Measurements from ENCODE around the gene COL4A1. TPM values are rescaled to one million over a fixed set of nuclear protein-coding genes. Genes with fewer than 3 reads are reported as not detected.

COL4A1 gene
- not detected for polyA plus RNA-seq (ENCODE audit: low read depth in 6 of 6)

GRCh38 chr13:110306960-110307766, at the start of gene COL4A1, which contains the start of gene COL4A2:
Gene COL4A1 (minus strand): TSS chr13:110307157. CDS start chr13:110307027, 130 bp downstream.
Gene COL4A2 (plus strand): TSS chr13:110307284. CDS start chr13:110307904, 620 bp downstream.
- Mint-ChIP-seq H3K4me1 (peaks cover 5 to 8% (median 6%) of the 10 kb centered on the region in 3 donors), H3K27ac (peak within 1 kb of the TSS in 1 of 6 donors; percentile 93), H3K27me3 (peaks cover 66 to 79% (median 77%) of the 10 kb centered on the region in 3 donors), H3K36me3 (peaks cover 0 to 7% of the 10 kb centered on the region in 2 donors), H3K9me3 (peaks cover 0 to 2% (median 0%) of the 10 kb centered on the region in 7 donors), H3K4me3 (peak within 1 kb of the TSS in 1 of 8 donors; percentile 40)
- ATAC-seq (ENCODE audit: low read depth in 2 of 2) (no peak), DNase-seq (no peak)

GRCh38 chr13:110356362-110356761, 49.4 kb upstream of the COL4A1 start:
- no peaks in the 10 kb centered on the region for H3K36me3 Mint-ChIP-seq
- ATAC-seq (ENCODE audit: low read depth in 2 of 2) (no peak), DNase-seq (no peak)
- H3K27me3 Mint-ChIP-seq: peaks cover 0 to 31% (median 18%) of the 10 kb centered on the region in 3 donors
- peak overlapping the region in 1 of 6 donors; percentile 26 for H3K27ac Mint-ChIP-seq
- H3K9me3 Mint-ChIP-seq: peaks cover 0 to 1% (median 0%) of the 10 kb centered on the region in 7 donors
- H3K4me3 Mint-ChIP-seq: no peak overlapping the region
- H3K4me1 Mint-ChIP-seq: peaks cover 0 to 2% (median 0%) of the 10 kb centered on the region in 3 donors

GRCh38 chr13:110354715-110355473, 47.9 kb upstream of the COL4A1 start:
- no peak for DNase-seq
- no peaks in the 10 kb centered on the region for H3K36me3 Mint-ChIP-seq
- H3K4me3 Mint-ChIP-seq: no peak overlapping the region
- H3K9me3 Mint-ChIP-seq: peaks cover 0 to 1% (median 0%) of the 10 kb centered on the region in 7 donors
- peaks cover 0 to 35% (median 28%) of the 10 kb centered on the region in 3 donors for H3K27me3 Mint-ChIP-seq
- H3K4me1 Mint-ChIP-seq: peaks cover 0 to 2% (median 0%) of the 10 kb centered on the region in 3 donors
- no peak overlapping the region for H3K27ac Mint-ChIP-seq
- ATAC-seq (ENCODE audit: low read depth in 2 of 2): no peak

- Mint-ChIP-seq H3K27ac (no peak overlapping the region), H3K27me3 (peaks cover 0 to 42% (median 28%) of the 10 kb centered on the region in 3 donors), H3K4me1 (peaks cover 0 to 2% (median 0%) of the 10 kb centered on the region in 3 donors), H3K4me3 (no peak overlapping the region), H3K36me3 (no peaks in the 10 kb centered on the region), H3K9me3 (peaks cover 0 to 1% (median 0%) of the 10 kb centered on the region in 7 donors)
- no peak for DNase-seq
- no peak for ATAC-seq (ENCODE audit: low read depth in 2 of 2)
Observed at GRCh38 chr13:110354123-110354627, 47.2 kb upstream of the COL4A1 start.

GRCh38 chr13:110353339-110353977, 46.5 kb upstream of the COL4A1 start:
- H3K4me1 Mint-ChIP-seq: peaks cover 0 to 2% (median 0%) of the 10 kb centered on the region in 3 donors
- H3K9me3 Mint-ChIP-seq: peaks cover 0 to 1% (median 0%) of the 10 kb centered on the region in 7 donors
- ATAC-seq (ENCODE audit: low read depth in 2 of 2): no peak
- H3K36me3 Mint-ChIP-seq: no peaks in the 10 kb centered on the region
- no peak overlapping the region for H3K27ac Mint-ChIP-seq
- peaks cover 4 to 44% (median 28%) of the 10 kb centered on the region in 3 donors for H3K27me3 Mint-ChIP-seq
- H3K4me3 Mint-ChIP-seq: no peak overlapping the region
- no peak for DNase-seq

GRCh38 chr13:110352735-110353134, 45.8 kb upstream of the COL4A1 start:
- Mint-ChIP-seq H3K36me3 (no peaks in the 10 kb centered on the region), H3K27me3 (peaks cover 8 to 44% (median 34%) of the 10 kb centered on the region in 3 donors), H3K4me3 (no peak overlapping the region), H3K9me3 (peaks cover 0 to 1% (median 0%) of the 10 kb centered on the region in 7 donors), H3K4me1 (peaks cover 0 to 2% (median 0%) of the 10 kb centered on the region in 3 donors), H3K27ac (no peak overlapping the region)
- ATAC-seq (ENCODE audit: low read depth in 2 of 2) (no peak), DNase-seq (no peak)

GRCh38 chr13:110351636-110352420, 44.9 kb upstream of the COL4A1 start:
- Mint-ChIP-seq H3K27me3 (peaks cover 8 to 44% (median 43%) of the 10 kb centered on the region in 3 donors), H3K4me1 (peaks cover 0 to 2% (median 0%) of the 10 kb centered on the region in 3 donors), H3K9me3 (no peaks in the 10 kb centered on the region), H3K36me3 (no peaks in the 10 kb centered on the region), H3K4me3 (no peak overlapping the region), H3K27ac (no peak overlapping the region)
- ATAC-seq (ENCODE audit: low read depth in 2 of 2) (no peak), DNase-seq (no peak)

- no peak for ATAC-seq (ENCODE audit: low read depth in 2 of 2)
- no peak overlapping the region for H3K4me3 Mint-ChIP-seq
- peaks cover 8 to 44% (median 43%) of the 10 kb centered on the region in 3 donors for H3K27me3 Mint-ChIP-seq
- H3K9me3 Mint-ChIP-seq: no peaks in the 10 kb centered on the region
- H3K27ac Mint-ChIP-seq: no peak overlapping the region
- no peak for DNase-seq
- no peaks in the 10 kb centered on the region for H3K36me3 Mint-ChIP-seq
- peaks cover 0 to 2% (median 0%) of the 10 kb centered on the region in 3 donors for H3K4me1 Mint-ChIP-seq
Observed at GRCh38 chr13:110350509-110350908, 43.6 kb upstream of the COL4A1 start.

GRCh38 chr13:110350049-110350448, 43.1 kb upstream of the COL4A1 start:
- peaks cover 0 to 2% (median 0%) of the 10 kb centered on the region in 3 donors for H3K4me1 Mint-ChIP-seq
- H3K9me3 Mint-ChIP-seq: no peaks in the 10 kb centered on the region

GRCh38 chr13:110349239-110349638, 42.3 kb upstream of the COL4A1 start:
- H3K9me3 Mint-ChIP-seq: peaks cover 0 to 2% (median 0%) of the 10 kb centered on the region in 7 donors
- peaks cover 0 to 2% (median 0%) of the 10 kb centered on the region in 3 donors for H3K4me1 Mint-ChIP-seq
- H3K27me3 Mint-ChIP-seq: peaks cover 8 to 49% (median 33%) of the 10 kb centered on the region in 3 donors
- DNase-seq (no peak), ATAC-seq (ENCODE audit: low read depth in 2 of 2) (no peak)
- no peaks in the 10 kb centered on the region for H3K36me3 Mint-ChIP-seq
- H3K27ac Mint-ChIP-seq: no peak overlapping the region
- H3K4me3 Mint-ChIP-seq: no peak overlapping the region

More at GRCh38 chr13:110350049-110350448, 43.1 kb upstream of the COL4A1 start:
- no peak for DNase-seq
- H3K36me3 Mint-ChIP-seq: no peaks in the 10 kb centered on the region
- no peak for ATAC-seq (ENCODE audit: low read depth in 2 of 2)
- H3K27me3 Mint-ChIP-seq: peaks cover 8 to 47% (median 41%) of the 10 kb centered on the region in 3 donors
- no peak overlapping the region for H3K4me3 Mint-ChIP-seq
- H3K27ac Mint-ChIP-seq: no peak overlapping the region

GRCh38 chr13:110348309-110349105, 41.5 kb upstream of the COL4A1 start:
- H3K27me3 Mint-ChIP-seq: peaks cover 8 to 47% (median 29%) of the 10 kb centered on the region in 3 donors
- no peak overlapping the region for H3K4me3 Mint-ChIP-seq
- peaks cover 0 to 2% (median 0%) of the 10 kb centered on the region in 3 donors for H3K4me1 Mint-ChIP-seq
- H3K27ac Mint-ChIP-seq: no peak overlapping the region
- peaks cover 0 to 8% (median 0%) of the 10 kb centered on the region in 7 donors for H3K9me3 Mint-ChIP-seq
- H3K36me3 Mint-ChIP-seq: no peaks in the 10 kb centered on the region
- DNase-seq (no peak), ATAC-seq (ENCODE audit: low read depth in 2 of 2) (no peak)

All from naive B cell (primary cell).